Coronary artery (tissue), 2 donors: ENCODE data around the gene SHBG.

Experiments
- DNase-seq: peaks from one replicate; pipeline ENCODE4 v3.0.0-alpha.2; 2017; ENCODE audit warnings: low spot score
- H3K27ac ChIP-seq, 2 donors: fragments of 200-600 bp; sonication (generic); one replicate each; pipeline ENCODE4 v1.5.1; 2016 to 2019
- H3K4me3 ChIP-seq: fragments of 200-600 bp; sonication (generic); 2 replicates; pipeline ENCODE4 v1.5.1; 2016; ENCODE audit warnings: mild to moderate bottlenecking, moderate library complexity
- CTCF ChIP-seq: fragments of 200-600 bp; sonication (generic); IDR thresholded peaks from one replicate; pipeline ENCODE4 v1.5.1; 2019; ENCODE audit warnings: antibody characterized with exemption

SHBG gene

GRCh38 chr17:7667656-7668406 is 37.9 kb downstream of the SHBG start:
- TF ChIP-seq CTCF, result no peak
- no peak overlapping the region for H3K27ac ChIP-seq
- H3K4me3 ChIP-seq, result no peak overlapping the region
- no peak for DNase-seq

DNA sequence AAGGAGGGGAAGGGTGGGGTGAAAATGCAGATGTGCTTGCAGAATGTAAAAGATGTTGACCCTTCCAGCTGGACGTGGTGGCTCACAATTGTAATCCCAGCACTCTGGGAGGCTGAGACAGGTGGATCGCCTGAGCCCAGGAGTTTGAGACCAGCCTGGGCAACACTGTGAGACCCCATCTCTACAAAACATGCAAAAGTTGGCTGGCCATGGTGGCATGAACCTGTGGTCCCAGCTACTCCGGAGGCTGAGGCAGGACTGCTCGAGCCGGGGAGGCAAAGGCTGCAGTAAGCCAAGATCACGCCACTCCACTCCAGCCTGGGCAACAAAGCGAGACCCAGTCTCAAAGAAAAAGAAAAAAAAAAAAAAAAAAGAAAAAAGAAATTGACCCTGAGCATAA is 38.5 kb downstream of the SHBG start:
- H3K27ac ChIP-seq, result no peak overlapping the region
- no peak for DNase-seq
- no peak for TF ChIP-seq CTCF
- H3K4me3 ChIP-seq, result no peak overlapping the region

GRCh38 chr17:7673239-7673638 is 43.3 kb downstream of the SHBG start:
- Histone ChIP-seq H3K4me3 (no peak overlapping the region), H3K27ac (no peak overlapping the region)
- DNase-seq, result no peak
- TF ChIP-seq CTCF, result no peak

DNA sequence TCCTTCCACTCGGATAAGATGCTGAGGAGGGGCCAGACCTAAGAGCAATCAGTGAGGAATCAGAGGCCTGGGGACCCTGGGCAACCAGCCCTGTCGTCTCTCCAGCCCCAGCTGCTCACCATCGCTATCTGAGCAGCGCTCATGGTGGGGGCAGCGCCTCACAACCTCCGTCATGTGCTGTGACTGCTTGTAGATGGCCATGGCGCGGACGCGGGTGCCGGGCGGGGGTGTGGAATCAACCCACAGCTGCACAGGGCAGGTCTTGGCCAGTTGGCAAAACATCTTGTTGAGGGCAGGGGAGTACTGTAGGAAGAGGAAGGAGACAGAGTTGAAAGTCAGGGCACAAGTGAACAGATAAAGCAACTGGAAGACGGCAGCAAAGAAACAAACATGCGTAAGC is 45.0 kb downstream of the SHBG start:
- no peak for DNase-seq
- no peak for TF ChIP-seq CTCF
- Histone ChIP-seq H3K4me3 (no peak overlapping the region), H3K27ac (no peak overlapping the region)

GRCh38 chr17:7676533-7676932 is 46.6 kb downstream of the SHBG start:
- H3K27ac ChIP-seq, result no peak overlapping the region
- TF ChIP-seq CTCF, result no peak
- H3K4me3 ChIP-seq, result no peak overlapping the region
- DNase-seq, result no peak

- no peak overlapping the region for H3K4me3 ChIP-seq
- no peak overlapping the region for H3K27ac ChIP-seq
- no peak for DNase-seq
- no peak for TF ChIP-seq CTCF
Measured at GRCh38 chr17:7677388-7678067, 47.6 kb downstream of the SHBG start.
